Anterior cingulate cortex (tissue), 58 donors: ENCODE results near the gene CASKIN1.
A peak's percentile ranks its signal among the peaks of the same experiment; 100 is the strongest.

ENCODE experiments used
- DNase-seq, 58 donors: peaks; one replicate each; lab custom pipeline; 2025; lab: John Stamatoyannopoulos, UW

Gene CASKIN1

GRCh38 chr16:2195322-2196161, 863 bp downstream of the CASKIN1 start:
- DNase-seq: no peak

- no peak for DNase-seq
Observed at GRCh38 chr16:2194852-2195321, 1.5 kb downstream of the CASKIN1 start.

- DNase-seq: peak in 7 of 58 donors; percentile 8 to 38 (median 26)
Observed at GRCh38 chr16:2194166-2194834, 2.1 kb downstream of the CASKIN1 start.

GRCh38 chr16:2191446-2191706, 5.0 kb downstream of the CASKIN1 start:
- DNase-seq: peak in 6 of 58 donors; percentile 48 to 67 (median 50)

GRCh38 chr16:2190659-2191445, 5.6 kb downstream of the CASKIN1 start:
- DNase-seq: peak in 49 of 58 donors; percentile 12 to 83 (median 57)

- no peak for DNase-seq
Observed at GRCh38 chr16:2190002-2190658, 6.3 kb downstream of the CASKIN1 start.

- no peak for DNase-seq
Observed at GRCh38 chr16:2189252-2189893, 7.0 kb downstream of the CASKIN1 start.

GRCh38 chr16:2188395-2188794, 8.0 kb downstream of the CASKIN1 start:
- no peak for DNase-seq

GRCh38 chr16:2187212-2187611, 9.2 kb downstream of the CASKIN1 start:
- DNase-seq: no peak

- DNase-seq: no peak
Observed at GRCh38 chr16:2186505-2186904, 9.9 kb downstream of the CASKIN1 start.

GRCh38 chr16:2186064-2186463, 10.3 kb downstream of the CASKIN1 start:
- no peak for DNase-seq

GRCh38 chr16:2184962-2185361, 11.4 kb downstream of the CASKIN1 start:
- DNase-seq: no peak

- no peak for DNase-seq
Observed at GRCh38 chr16:2184346-2184745, 12.1 kb downstream of the CASKIN1 start.

- no peak for DNase-seq
Observed at GRCh38 chr16:2183671-2184070, 12.7 kb downstream of the CASKIN1 start.

GRCh38 chr16:2181952-2182351, 14.5 kb downstream of the CASKIN1 start:
- DNase-seq: no peak

GRCh38 chr16:2180962-2181923, 15.2 kb downstream of the CASKIN1 start:
- DNase-seq: peak in 7 of 58 donors; percentile 17 to 56 (median 30)

- DNase-seq: no peak
Observed at GRCh38 chr16:2180461-2180860, 15.9 kb downstream of the CASKIN1 start.

- DNase-seq: no peak
Observed at GRCh38 chr16:2179576-2179975, 16.8 kb downstream of the CASKIN1 start.

- DNase-seq: no peak
Observed at GRCh38 chr16:2179107-2179501, 17.3 kb downstream of the CASKIN1 start.
